ENCODE data around the gene AFMID.
A peak's percentile ranks its signal among the peaks of the same experiment; 100 is the strongest.

The AFMID gene

DNA sequence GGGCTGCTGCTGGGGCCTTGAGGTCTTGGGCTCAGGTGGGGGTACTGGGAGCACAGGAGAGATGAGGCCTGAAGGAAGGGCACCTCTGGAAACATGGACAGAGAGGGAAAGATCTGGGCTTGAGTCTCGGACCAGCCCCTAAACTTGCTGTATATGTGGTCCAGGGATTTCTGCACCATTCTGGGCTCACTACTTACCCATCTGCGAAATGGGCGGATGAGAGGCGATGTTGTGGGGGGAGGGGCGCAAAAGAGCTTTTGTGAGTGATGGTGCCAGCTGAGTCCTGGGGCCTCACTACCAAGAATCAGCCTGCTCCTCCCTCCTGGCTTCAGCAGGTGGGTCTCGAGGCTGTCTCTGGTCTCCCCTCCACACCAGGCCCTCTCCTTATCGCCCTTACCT lies 40.7 kb upstream of the AFMID start:
- no peak overlapping the region for H3K4me3 Mint-ChIP-seq
- H3K4me1 Mint-ChIP-seq (ENCODE audit: low read depth): peaks cover 6% of the 10 kb centered on the region
- no peak overlapping the region for H3K27ac Mint-ChIP-seq
- H3K9me3 Mint-ChIP-seq: no peaks in the 10 kb centered on the region
- peaks cover 10% of the 10 kb centered on the region for H3K36me3 Mint-ChIP-seq (ENCODE audit: low read depth)
- H3K27me3 Mint-ChIP-seq (ENCODE audit: low read depth): no peaks in the 10 kb centered on the region
- DNase-seq (ENCODE audit: low spot score): no peak

DNA sequence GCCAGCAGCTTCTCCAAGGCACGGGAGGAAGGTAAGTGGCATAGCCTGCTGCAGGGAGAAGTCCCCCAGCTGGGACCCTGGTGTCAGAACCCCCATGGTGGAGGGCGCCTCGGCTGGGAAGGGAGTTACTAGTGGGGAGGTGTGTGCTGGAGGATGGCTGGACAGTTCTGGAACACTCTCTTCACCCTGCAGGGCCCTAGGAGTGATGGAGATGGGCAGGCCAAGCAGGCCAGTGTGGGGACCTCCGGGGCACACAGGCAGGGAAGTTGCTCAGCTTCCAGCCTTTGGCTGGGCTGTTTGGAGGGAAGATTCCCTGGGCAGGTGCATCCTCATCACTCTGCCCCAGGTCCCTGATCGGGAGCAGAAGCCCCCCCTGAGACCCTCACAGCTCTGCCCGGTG lies 40.3 kb upstream of the AFMID start:
- Mint-ChIP-seq H3K27ac (no peak overlapping the region), H3K4me3 (no peak overlapping the region), H3K36me3 (ENCODE audit: low read depth) (peaks cover 10% of the 10 kb centered on the region), H3K4me1 (ENCODE audit: low read depth) (peaks cover 6% of the 10 kb centered on the region), H3K27me3 (ENCODE audit: low read depth) (no peaks in the 10 kb centered on the region), H3K9me3 (no peaks in the 10 kb centered on the region)
- DNase-seq (ENCODE audit: low spot score): no peak

GRCh38 chr17:78147315-78147998 lies 39.7 kb upstream of the AFMID start:
- peaks cover 6% of the 10 kb centered on the region for H3K4me1 Mint-ChIP-seq (ENCODE audit: low read depth)
- H3K36me3 Mint-ChIP-seq (ENCODE audit: low read depth): peaks cover 5% of the 10 kb centered on the region
- H3K27me3 Mint-ChIP-seq (ENCODE audit: low read depth): no peaks in the 10 kb centered on the region
- no peak overlapping the region for H3K4me3 Mint-ChIP-seq
- H3K9me3 Mint-ChIP-seq: no peaks in the 10 kb centered on the region
- no peak overlapping the region for H3K27ac Mint-ChIP-seq
- no peak for DNase-seq (ENCODE audit: low spot score)

GRCh38 chr17:78148286-78149016 lies 38.7 kb upstream of the AFMID start:
- Mint-ChIP-seq H3K4me1 (ENCODE audit: low read depth) (peaks cover 6% of the 10 kb centered on the region), H3K27ac (no peak overlapping the region), H3K4me3 (no peak overlapping the region), H3K9me3 (no peaks in the 10 kb centered on the region), H3K27me3 (ENCODE audit: low read depth) (no peaks in the 10 kb centered on the region), H3K36me3 (ENCODE audit: low read depth) (no peaks in the 10 kb centered on the region)
- no peak for DNase-seq (ENCODE audit: low spot score)

- no peaks in the 10 kb centered on the region for H3K9me3 Mint-ChIP-seq
- no peak for DNase-seq (ENCODE audit: low spot score)
- peaks cover 8% of the 10 kb centered on the region for H3K4me1 Mint-ChIP-seq (ENCODE audit: low read depth)
- H3K27me3 Mint-ChIP-seq (ENCODE audit: low read depth): no peaks in the 10 kb centered on the region
- H3K27ac Mint-ChIP-seq: no peak overlapping the region
- no peak overlapping the region for H3K4me3 Mint-ChIP-seq
- no peaks in the 10 kb centered on the region for H3K36me3 Mint-ChIP-seq (ENCODE audit: low read depth)
Measured at GRCh38 chr17:78151514-78152008, 35.6 kb upstream of the AFMID start.

DNA sequence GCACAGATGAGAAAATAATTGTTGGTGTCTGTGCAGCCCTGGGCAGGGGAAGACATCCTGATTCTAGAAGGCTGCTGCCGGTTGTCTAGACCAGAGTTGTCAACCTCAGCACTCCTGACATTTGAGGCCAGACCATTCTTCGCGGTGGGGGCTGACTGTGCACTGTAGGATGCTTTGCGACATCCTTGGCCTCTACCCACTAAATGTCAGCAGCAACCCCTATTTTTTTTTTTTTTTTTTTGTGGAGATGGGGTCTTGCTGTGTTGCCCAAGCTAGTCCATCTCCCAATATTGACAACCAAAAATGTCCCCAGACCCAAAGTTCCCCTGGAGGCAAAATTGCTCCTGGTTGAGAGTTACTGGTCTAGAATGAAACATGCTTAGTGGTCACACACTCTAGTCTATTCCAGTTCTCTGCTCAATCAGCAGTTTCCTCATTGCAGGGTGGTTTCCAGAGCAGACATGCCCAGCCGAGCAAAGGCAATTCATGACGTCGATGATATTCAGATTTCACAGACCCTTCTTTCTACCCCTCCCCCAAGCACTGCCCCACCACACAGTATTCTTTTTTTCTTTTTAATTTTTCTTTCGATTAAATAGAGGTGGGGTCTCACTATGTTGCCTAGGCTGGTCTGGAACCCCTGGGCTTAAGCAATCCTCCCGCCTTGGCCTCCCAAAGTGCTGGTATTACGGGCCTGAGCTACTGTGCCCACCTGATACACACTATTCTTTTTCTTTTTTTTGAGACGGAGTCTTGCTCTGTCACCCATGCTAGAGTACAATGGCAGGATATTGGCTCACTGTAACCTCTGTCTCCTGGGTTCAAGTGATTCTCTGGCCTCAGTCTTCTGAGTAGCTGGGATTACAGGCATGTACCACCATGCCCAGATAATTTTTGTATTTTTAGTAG lies 32.0 kb upstream of the AFMID start:
- no peaks in the 10 kb centered on the region for H3K36me3 Mint-ChIP-seq (ENCODE audit: low read depth)
- H3K4me3 Mint-ChIP-seq: no peak overlapping the region
- peaks cover 8% of the 10 kb centered on the region for H3K4me1 Mint-ChIP-seq (ENCODE audit: low read depth)
- H3K27me3 Mint-ChIP-seq (ENCODE audit: low read depth): no peaks in the 10 kb centered on the region
- no peak overlapping the region for H3K27ac Mint-ChIP-seq
- H3K9me3 Mint-ChIP-seq: no peaks in the 10 kb centered on the region
- DNase-seq (ENCODE audit: low spot score): no peak

DNA sequence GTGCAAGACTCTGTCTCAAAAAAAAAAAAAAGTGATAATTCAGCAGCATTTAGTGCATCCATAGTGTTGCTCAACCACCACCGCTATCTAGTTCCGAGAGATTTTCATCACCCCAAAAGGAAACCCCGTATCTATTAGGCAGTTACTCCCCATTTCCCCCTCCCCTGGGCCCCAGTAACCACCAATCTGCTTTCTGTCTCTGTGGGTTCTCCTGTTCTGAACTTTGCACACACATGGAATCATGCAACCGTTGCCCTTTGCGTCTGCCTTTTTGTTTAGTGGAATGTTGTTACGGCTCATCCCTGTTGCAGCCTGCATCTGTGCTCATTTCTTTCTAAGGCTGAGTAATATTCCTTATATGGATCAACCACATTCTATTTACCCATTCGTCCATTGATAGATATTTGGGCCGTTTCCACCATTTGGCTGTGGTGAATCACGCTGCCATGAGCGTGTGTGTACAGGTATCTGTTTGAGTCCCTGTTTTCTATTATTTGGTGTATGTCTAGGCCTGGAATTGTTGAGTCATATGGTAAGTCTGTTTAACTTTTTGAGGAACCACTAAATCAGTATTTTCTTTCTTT lies 27.5 kb upstream of the AFMID start:
- no peaks in the 10 kb centered on the region for H3K27me3 Mint-ChIP-seq (ENCODE audit: low read depth)
- no peak for DNase-seq (ENCODE audit: low spot score)
- no peaks in the 10 kb centered on the region for H3K36me3 Mint-ChIP-seq (ENCODE audit: low read depth)
- H3K4me3 Mint-ChIP-seq: no peak overlapping the region
- H3K9me3 Mint-ChIP-seq: no peaks in the 10 kb centered on the region
- H3K27ac Mint-ChIP-seq: peak overlapping the region; percentile 53
- H3K4me1 Mint-ChIP-seq (ENCODE audit: low read depth): peaks cover 8% of the 10 kb centered on the region

DNA sequence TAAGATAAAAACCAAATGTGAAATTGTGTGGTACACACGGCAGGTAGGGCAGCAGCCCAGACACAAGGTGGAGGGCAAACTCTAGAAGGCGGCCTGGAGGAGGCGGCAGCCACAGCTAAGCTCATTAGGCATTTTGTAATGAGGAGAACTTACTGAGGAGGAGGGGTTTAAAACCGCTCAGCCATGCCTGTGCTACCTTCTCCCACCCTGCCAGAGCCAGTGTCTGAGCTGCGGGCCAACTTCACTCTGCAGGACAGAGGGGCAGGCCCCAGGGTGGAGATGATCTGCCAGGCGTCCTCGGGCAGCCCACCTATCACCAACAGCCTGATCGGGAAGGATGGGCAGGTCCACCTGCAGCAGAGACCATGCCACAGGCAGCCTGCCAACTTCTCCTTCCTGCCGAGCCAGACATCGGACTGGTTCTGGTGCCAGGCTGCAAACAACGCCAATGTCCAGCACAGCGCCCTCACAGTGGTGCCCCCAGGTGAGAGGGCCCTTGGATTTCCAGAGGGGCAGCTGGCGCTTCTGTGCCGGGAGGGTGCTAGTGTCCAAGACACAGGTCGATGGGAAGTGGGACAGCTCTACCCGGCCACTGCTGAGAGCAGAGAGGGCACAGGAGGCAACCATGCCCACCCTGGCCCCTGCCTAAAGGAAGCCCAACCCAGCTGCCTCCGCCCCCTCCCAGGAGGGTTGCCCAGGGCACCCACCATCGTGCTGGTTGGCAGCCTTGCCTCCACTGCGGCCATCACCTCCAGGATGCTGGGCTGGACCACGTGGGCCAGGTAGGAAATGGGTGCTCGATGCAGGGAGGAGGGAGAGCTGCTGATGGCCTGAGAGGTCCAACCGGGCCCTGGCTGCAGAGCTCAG lies 23.0 kb upstream of the AFMID start:
- no peaks in the 10 kb centered on the region for H3K27me3 Mint-ChIP-seq (ENCODE audit: low read depth)
- no peak overlapping the region for H3K27ac Mint-ChIP-seq
- H3K36me3 Mint-ChIP-seq (ENCODE audit: low read depth): no peaks in the 10 kb centered on the region
- H3K9me3 Mint-ChIP-seq: no peaks in the 10 kb centered on the region
- H3K4me1 Mint-ChIP-seq (ENCODE audit: low read depth): peaks cover 6% of the 10 kb centered on the region
- DNase-seq (ENCODE audit: low spot score): no peak
- no peak overlapping the region for H3K4me3 Mint-ChIP-seq

GRCh38 chr17:78164748-78165607 lies 22.2 kb upstream of the AFMID start:
- Mint-ChIP-seq H3K27me3 (ENCODE audit: low read depth) (no peaks in the 10 kb centered on the region), H3K27ac (no peak overlapping the region), H3K4me3 (no peak overlapping the region), H3K9me3 (no peaks in the 10 kb centered on the region), H3K4me1 (ENCODE audit: low read depth) (peaks cover under 1% of the 10 kb centered on the region), H3K36me3 (ENCODE audit: low read depth) (no peaks in the 10 kb centered on the region)
- no peak for DNase-seq (ENCODE audit: low spot score)

DNA sequence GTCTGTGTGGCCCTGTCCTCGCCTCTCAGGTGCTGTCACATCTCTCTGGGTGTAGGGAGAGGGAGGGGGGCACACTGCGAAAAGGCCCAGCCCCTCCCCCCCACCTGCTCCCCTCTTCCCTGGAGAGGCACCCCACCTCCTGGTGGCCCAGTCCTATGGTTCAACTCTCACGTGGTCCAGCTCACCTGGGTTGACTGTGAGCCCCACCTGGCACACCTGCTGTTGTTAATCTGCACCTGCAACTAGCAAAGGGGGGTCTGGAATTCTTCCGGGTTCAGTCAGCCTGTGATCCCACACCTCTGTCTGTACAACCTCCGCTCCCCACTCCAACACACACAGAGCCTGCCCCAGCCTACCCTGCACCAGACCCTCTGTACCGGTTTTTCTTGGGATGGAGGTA lies 20.7 kb upstream of the AFMID start:
- no peaks in the 10 kb centered on the region for H3K4me1 Mint-ChIP-seq (ENCODE audit: low read depth)
- no peaks in the 10 kb centered on the region for H3K9me3 Mint-ChIP-seq
- DNase-seq (ENCODE audit: low spot score): no peak
- no peak overlapping the region for H3K4me3 Mint-ChIP-seq
- H3K36me3 Mint-ChIP-seq (ENCODE audit: low read depth): peaks cover 3% of the 10 kb centered on the region
- H3K27ac Mint-ChIP-seq: no peak overlapping the region
- no peaks in the 10 kb centered on the region for H3K27me3 Mint-ChIP-seq (ENCODE audit: low read depth)

- DNase-seq (ENCODE audit: low spot score): peak; percentile 89
- H3K4me1 Mint-ChIP-seq (ENCODE audit: low read depth): peaks cover 15% of the 10 kb centered on the region
- H3K4me3 Mint-ChIP-seq: peak within 1 kb of the TSS; percentile 67
- no peaks in the 10 kb centered on the region for H3K27me3 Mint-ChIP-seq (ENCODE audit: low read depth)
- H3K36me3 Mint-ChIP-seq (ENCODE audit: low read depth): peaks cover 13% of the 10 kb centered on the region
- H3K27ac Mint-ChIP-seq: peak within 1 kb of the TSS; percentile 60
- H3K9me3 Mint-ChIP-seq: no peaks in the 10 kb centered on the region
Measured at GRCh38 chr17:78168242-78168902, 18.8 kb upstream of the AFMID start, which contains the start of gene SYNGR2. Gene SYNGR2, plus strand, starts transcription at chr17:78168581. Its CDS starts 36 bp downstream, at chr17:78168617.

All from T-helper 2 cell treated with Interferon-gamma antibody and Interleukin-4, amounts not matched to agents 5 μg/mL and 100 μg/mL, for 36 hours (primary cell).